ENCODE measurements around the gene MDM4. TPM values are rescaled to one million over a fixed set of nuclear protein-coding genes. Genes with fewer than 3 reads are reported as not detected.

Gene MDM4
- total RNA-seq, 4 donors from 2014 or later, result 66.1 to 92.3 (median 88.6) TPM

- TF ChIP-seq CTCF (IDR thresholded peaks at IDR 0.05; ENCODE audit: low read depth), result no peak
Observed at GRCh38 chr1:204574016-204574864, 58.0 kb downstream of the MDM4 start.

- no peak for TF ChIP-seq CTCF (IDR thresholded peaks at IDR 0.05; ENCODE audit: low read depth)
Observed at GRCh38 chr1:204574865-204575163, 58.6 kb downstream of the MDM4 start.

- no peak for TF ChIP-seq CTCF (IDR thresholded peaks at IDR 0.05; ENCODE audit: low read depth)
Observed at GRCh38 chr1:204575221-204576190, 59.3 kb downstream of the MDM4 start.

DNA sequence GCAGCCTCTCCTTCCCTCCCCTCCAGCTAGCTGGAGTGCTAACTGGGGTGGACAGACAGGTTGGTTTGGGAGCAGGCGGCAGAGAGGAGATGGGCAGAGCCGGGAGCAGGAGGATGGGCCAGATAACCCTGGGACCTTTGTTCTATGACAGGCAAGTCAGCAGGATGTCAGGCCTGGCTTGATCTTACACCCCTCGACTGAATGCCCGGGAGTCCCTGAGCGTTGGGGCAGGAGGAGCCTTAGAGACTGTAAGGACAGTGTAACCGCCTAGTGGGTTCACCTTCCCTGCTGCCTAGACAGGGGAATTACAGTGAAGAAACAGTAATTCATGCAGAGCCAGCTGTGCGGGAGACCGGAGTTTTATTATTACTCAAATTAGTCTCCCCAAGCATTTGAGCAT, 60.2 kb downstream of the MDM4 start:
- TF ChIP-seq CTCF (IDR thresholded peaks at IDR 0.05; ENCODE audit: low read depth), result no peak

DNA sequence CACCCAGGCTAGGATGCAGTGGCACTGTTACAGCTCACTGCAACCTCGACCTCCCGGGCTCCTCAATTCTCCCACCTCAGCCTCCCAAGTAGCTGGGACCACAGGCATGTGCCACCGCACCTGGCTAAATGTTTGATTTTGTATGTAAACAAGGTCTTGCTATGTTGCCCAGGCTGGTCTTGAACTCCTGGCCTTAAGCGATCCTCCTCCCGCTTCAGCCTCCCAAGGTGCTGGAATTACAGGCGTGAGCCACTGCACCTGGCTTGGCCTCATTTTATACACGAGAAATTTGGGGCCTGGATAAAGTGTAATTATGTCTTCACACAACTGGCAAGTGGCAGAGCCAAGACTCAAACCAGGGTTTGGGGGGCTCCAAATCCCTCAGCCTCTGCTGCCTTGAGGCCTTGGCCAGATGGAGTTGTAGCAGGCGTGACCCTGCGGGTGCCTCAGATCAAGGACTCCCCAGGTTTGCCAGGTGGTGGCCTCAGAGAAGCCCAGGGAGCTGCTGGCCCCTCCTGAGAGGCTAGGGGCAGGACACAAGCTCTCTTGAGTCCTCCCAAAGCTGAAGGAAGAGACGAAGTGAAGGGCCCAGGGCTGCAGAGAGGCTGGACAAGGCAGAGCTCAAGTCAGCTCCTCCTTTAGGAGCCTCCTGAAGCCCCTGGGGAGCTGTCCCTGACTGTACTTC, 61.7 kb downstream of the MDM4 start:
- TF ChIP-seq CTCF (IDR thresholded peaks at IDR 0.05; ENCODE audit: low read depth), result no peak

DNA sequence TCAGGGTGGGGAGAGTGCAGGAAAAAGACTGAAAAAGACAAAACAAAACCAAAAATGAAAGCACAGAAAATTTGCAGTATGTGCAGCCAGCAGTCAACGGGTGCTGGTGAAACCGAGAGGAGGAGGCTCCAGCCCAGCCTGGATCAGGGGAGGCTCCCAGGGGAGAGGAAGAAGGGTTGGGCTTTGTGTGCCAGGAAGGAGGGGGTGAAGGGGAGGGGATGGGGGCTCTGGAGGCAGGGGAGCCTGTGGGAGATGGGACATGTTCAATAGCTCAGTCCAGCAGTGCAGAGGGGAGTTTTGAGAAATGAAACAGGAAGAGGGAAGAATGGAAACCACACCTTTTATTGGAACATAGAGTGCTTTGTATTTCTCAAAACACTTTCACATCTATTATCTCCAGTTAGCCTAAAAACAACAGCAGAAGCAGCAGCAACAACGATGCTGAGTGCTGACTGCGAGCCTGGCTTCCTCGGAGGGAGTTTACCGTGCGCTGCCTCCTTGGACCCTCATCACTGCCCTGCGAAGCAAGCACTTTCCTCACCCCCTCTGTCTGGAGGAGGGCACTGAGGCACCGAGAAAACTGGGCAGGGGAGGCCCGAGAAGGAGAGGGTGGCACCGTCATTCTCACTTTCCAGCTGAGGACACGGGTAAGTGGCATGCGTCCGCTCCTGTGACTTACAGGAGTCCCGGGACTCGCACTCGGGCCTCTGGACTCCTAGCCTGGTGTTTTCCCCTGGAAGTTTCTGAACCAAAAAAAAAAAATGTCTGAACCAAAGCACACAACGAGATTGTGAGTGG, 62.9 kb downstream of the MDM4 start:
- TF ChIP-seq CTCF (IDR thresholded peaks at IDR 0.05; ENCODE audit: low read depth), result no peak
